ENCODE data around the gene OR4X2. TPM values are rescaled to one million over a fixed set of nuclear protein-coding genes. Genes with fewer than 3 reads are reported as not detected.
"Not testable (repeated sequence)": the region's sequence is repeated elsewhere in the genome, so short reads cannot be mapped to it uniquely, and the experiment has no call there.

The OR4X2 gene
- total and polyA plus RNA-seq, 2 donors from 2014 or later, result not detected

DNA sequence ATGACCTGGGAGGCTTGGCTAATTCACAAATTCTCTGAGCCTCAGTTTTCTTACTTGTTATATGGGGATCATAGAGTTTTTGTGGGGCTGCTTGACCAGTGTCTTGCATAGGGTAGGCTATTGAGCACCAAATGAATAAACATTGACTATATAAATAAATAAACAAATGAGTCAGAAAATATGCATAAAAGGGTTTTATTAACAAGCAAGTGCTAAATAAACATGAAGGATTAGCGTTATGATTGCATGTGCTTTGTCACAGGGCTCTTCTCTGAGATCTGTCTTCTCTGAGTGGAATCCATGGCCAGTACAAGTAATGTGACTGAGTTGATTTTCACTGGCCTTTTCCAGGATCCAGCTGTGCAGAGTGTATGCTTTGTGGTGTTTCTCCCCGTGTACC lies 28.4 kb upstream of the OR4X2 start, which contains the start of gene OR4B1:
OR4B1 (plus strand) TSS at position 301 of the 400 bp plus-strand sequence; CDS start at position 301, 0 bp downstream.
- H3K27me3 ChIP-seq (ENCODE audit: control insufficient read depth, insufficient read depth, low read length), result no peaks in the 10 kb centered on the region
- intact Hi-C loops (cut with DNase I), result no loop called here
- no peak within 1 kb of the TSS for H3K27ac ChIP-seq (ENCODE audit: low read depth in 2 of 2, low read length in 2 of 2)
- H3K4me1 ChIP-seq (ENCODE audit: control insufficient read depth in 2 of 3, insufficient read depth in 2 of 3, low read depth in 1 of 3, low read length in 3 of 3), result no peaks in the 10 kb centered on the region
- H3K9ac ChIP-seq (ENCODE audit: low read length in 3 of 3), result no peak within 1 kb of the TSS
- TF ChIP-seq, protein P1, sequence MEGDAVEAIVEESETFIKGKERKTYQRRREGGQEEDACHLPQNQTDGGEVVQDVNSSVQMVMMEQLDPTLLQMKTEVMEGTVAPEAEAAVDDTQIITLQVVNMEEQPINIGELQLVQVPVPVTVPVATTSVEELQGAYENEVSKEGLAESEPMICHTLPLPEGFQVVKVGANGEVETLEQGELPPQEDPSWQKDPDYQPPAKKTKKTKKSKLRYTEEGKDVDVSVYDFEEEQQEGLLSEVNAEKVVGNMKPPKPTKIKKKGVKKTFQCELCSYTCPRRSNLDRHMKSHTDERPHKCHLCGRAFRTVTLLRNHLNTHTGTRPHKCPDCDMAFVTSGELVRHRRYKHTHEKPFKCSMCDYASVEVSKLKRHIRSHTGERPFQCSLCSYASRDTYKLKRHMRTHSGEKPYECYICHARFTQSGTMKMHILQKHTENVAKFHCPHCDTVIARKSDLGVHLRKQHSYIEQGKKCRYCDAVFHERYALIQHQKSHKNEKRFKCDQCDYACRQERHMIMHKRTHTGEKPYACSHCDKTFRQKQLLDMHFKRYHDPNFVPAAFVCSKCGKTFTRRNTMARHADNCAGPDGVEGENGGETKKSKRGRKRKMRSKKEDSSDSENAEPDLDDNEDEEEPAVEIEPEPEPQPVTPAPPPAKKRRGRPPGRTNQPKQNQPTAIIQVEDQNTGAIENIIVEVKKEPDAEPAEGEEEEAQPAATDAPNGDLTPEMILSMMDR (IDR thresholded peaks at IDR 0.05; ENCODE audit: borderline replicate concordance, extremely low read depth, insufficient read depth), result no peak
- no peaks in the 10 kb centered on the region for H3K36me3 ChIP-seq (ENCODE audit: control insufficient read depth in 2 of 3, insufficient read depth in 3 of 3, low read length in 3 of 3)
- no peak within 1 kb of the TSS for H3K4me3 ChIP-seq (ENCODE audit: low read length in 3 of 3)
- FAIRE-seq, result no peak
- H3K9me3 ChIP-seq (ENCODE audit: control insufficient read depth in 2 of 3, insufficient read depth in 1 of 3, low read length in 3 of 3), result no peaks in the 10 kb centered on the region
- DNase-seq, result no peak

DNA sequence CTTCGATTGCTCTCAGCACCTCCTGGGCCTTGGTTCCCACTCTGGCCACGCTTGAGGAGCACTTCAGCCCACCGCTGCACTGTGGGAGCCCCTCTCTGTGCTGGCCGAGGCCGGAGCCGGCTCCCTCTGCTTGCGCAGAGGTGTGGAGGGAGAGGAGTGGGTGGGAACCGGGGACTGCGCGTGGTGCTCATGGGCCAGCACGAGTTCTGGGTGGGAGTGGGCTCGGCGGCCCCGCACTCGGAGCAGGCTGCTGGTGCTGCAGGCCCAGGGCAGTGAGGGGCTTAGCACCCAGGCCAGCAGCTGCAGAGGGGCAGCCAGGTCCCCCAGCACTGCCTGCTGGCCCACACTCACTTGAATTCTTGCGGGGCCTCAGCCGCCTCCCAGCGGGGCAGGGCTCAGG lies 16.1 kb upstream of the OR4X2 start:
- no peak for FAIRE-seq
- no peaks in the 10 kb centered on the region for H3K27me3 ChIP-seq (ENCODE audit: control insufficient read depth, insufficient read depth, low read length)

DNA sequence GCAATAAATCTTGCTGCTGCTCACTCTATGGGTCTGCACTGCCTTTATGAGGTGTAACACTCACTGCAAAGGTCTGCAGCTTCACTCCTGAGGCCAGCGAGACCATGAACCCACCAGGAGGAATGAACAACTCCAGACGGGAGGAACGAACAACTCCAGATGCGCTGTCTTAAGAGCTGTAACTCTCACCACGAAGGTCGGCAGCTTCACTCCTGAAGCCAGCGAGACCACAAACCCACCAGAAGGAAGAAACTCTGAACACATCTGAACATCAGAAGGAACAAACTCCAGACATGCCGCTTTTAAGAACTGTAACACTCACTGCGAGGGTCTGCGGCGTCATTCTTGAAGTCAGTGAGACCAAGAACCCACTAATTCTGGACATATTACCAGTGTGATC lies 14.8 kb upstream of the OR4X2 start:
- H3K36me3 ChIP-seq (ENCODE audit: control insufficient read depth in 2 of 3, insufficient read depth in 3 of 3, low read length in 3 of 3); H3K4me1 ChIP-seq (ENCODE audit: control insufficient read depth in 2 of 3, insufficient read depth in 2 of 3, low read depth in 1 of 3, low read length in 3 of 3); FAIRE-seq; H3K27me3 ChIP-seq (ENCODE audit: control insufficient read depth, insufficient read depth, low read length); intact Hi-C loops (cut with DNase I); H3K9me3 ChIP-seq (ENCODE audit: control insufficient read depth in 2 of 3, insufficient read depth in 1 of 3, low read length in 3 of 3); H3K4me3 ChIP-seq (ENCODE audit: low read length in 3 of 3); H3K27ac ChIP-seq (ENCODE audit: low read depth in 2 of 2, low read length in 2 of 2); H3K9ac ChIP-seq (ENCODE audit: low read length in 3 of 3); DNase-seq: not testable (repeated sequence)

More for the DNA sequence above, 16.1 kb upstream of the OR4X2 start:
- Histone ChIP-seq H3K4me1 (ENCODE audit: control insufficient read depth in 2 of 3, insufficient read depth in 2 of 3, low read depth in 1 of 3, low read length in 3 of 3) (no peaks in the 10 kb centered on the region), H3K9me3 (ENCODE audit: control insufficient read depth in 2 of 3, insufficient read depth in 1 of 3, low read length in 3 of 3) (no peaks in the 10 kb centered on the region), H3K36me3 (ENCODE audit: control insufficient read depth in 2 of 3, insufficient read depth in 3 of 3, low read length in 3 of 3) (no peaks in the 10 kb centered on the region), H3K4me3 (ENCODE audit: low read length in 3 of 3) (no peak overlapping the region), H3K27ac (ENCODE audit: low read depth in 2 of 2, low read length in 2 of 2) (no peak overlapping the region), H3K9ac (ENCODE audit: low read length in 3 of 3) (no peak overlapping the region)
- DNase-seq, result no peak
- TF ChIP-seq, protein P1 (IDR thresholded peaks at IDR 0.05; ENCODE audit: borderline replicate concordance, extremely low read depth, insufficient read depth), result no peak
- intact Hi-C loops (cut with DNase I), result no loop called here

GRCh38 chr11:48237727-48238126 lies 7.2 kb upstream of the OR4X2 start:
- H3K9me3 ChIP-seq (ENCODE audit: control insufficient read depth in 2 of 3, insufficient read depth in 1 of 3, low read length in 3 of 3), result no peaks in the 10 kb centered on the region
- H3K4me3 ChIP-seq (ENCODE audit: low read length in 3 of 3), result no peak overlapping the region
- intact Hi-C loops (cut with DNase I), result no loop called here
- H3K9ac ChIP-seq (ENCODE audit: low read length in 3 of 3), result no peak overlapping the region
- H3K27ac ChIP-seq (ENCODE audit: low read depth in 2 of 2, low read length in 2 of 2), result no peak overlapping the region
- no peaks in the 10 kb centered on the region for H3K36me3 ChIP-seq (ENCODE audit: control insufficient read depth in 2 of 3, insufficient read depth in 3 of 3, low read length in 3 of 3)
- DNase-seq (peak in 1 of 5 donors; percentile 3), FAIRE-seq (no peak)
- TF ChIP-seq, protein P1 (IDR thresholded peaks at IDR 0.05; ENCODE audit: borderline replicate concordance, extremely low read depth, insufficient read depth), result no peak
- H3K4me1 ChIP-seq (ENCODE audit: control insufficient read depth in 2 of 3, insufficient read depth in 2 of 3, low read depth in 1 of 3, low read length in 3 of 3), result peaks cover 0 to 2% (median 0%) of the 10 kb centered on the region in 3 donors
- no peaks in the 10 kb centered on the region for H3K27me3 ChIP-seq (ENCODE audit: control insufficient read depth, insufficient read depth, low read length)

Data from kidney (tissue), 14 donors.